Effector memory CD4-positive, alpha-beta T cell (primary cell): ENCODE results near the gene RXRA.

Experiments
- DNase-seq, 3 donors: peaks; one replicate each; pipeline ENCODE4 v3.0.0-alpha.2; 2020
- H3K27ac ChIP-seq: 2 replicates; pipeline ENCODE4 v1.7.0; 2013; ENCODE audit warnings: mild to moderate bottlenecking, low read length, moderate library complexity; ENCODE audit not compliant: insufficient read depth, poor library complexity, severe bottlenecking
- H3K27me3 ChIP-seq: replicated peaks from 2 replicates; pipeline ENCODE4 v1.7.0; 2013; ENCODE audit warnings: mild to moderate bottlenecking, low read length; ENCODE audit not compliant: insufficient read depth, control insufficient read depth, poor library complexity, severe bottlenecking
- H3K36me3 ChIP-seq: 2 replicates; pipeline ENCODE4 v1.7.0; 2013; ENCODE audit warnings: mild to moderate bottlenecking, low read length, moderate library complexity; ENCODE audit not compliant: control insufficient read depth, insufficient read depth
- H3K4me1 ChIP-seq: 2 replicates; pipeline ENCODE4 v1.7.0; 2013; ENCODE audit warnings: low read length, mild to moderate bottlenecking; ENCODE audit not compliant: control insufficient read depth, insufficient read depth, poor library complexity, severe bottlenecking
- H3K4me3 ChIP-seq: 2 replicates; pipeline ENCODE4 v1.7.0; 2013; ENCODE audit warnings: low read length, low read depth, mild to moderate bottlenecking; ENCODE audit not compliant: insufficient read depth, poor library complexity, severe bottlenecking
- H3K9me3 ChIP-seq: 2 replicates; pipeline ENCODE4 v1.7.0; 2013; ENCODE audit warnings: mild to moderate bottlenecking, low read length, moderate library complexity; ENCODE audit not compliant: control insufficient read depth

Gene RXRA

GRCh38 chr9:134344068-134344799, 18.0 kb downstream of the RXRA start:
- Histone ChIP-seq H3K4me3 (no peak overlapping the region), H3K36me3 (no peaks in the 10 kb centered on the region), H3K27me3 (no peaks in the 10 kb centered on the region), H3K9me3 (no peaks in the 10 kb centered on the region), H3K27ac (no peak overlapping the region), H3K4me1 (no peaks in the 10 kb centered on the region)
- no peak for DNase-seq

DNA sequence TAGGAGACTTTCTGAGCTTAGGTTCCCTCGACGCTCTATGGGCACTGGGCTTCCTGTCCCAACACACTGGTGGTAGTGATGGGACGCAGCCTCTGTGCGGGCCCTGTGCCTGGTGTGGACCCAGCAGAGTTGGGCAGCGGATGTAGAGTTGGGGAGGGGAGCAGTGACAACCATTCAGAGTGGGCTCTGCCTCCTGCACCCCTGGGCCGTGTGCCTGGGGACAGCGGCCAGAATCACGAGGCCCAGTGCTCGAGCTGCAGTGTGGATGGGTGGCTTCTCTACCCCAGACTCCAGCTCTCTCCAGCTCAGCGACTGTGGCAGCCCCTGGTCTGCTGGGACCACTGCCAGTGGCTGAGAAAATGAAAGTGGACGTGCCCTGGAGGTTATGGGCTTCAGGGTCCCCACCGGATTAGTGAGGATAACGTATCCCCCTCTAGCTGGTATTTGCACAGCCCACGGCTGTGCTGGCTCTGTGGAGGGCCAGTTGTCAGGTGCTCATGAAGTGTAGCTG, 18.6 kb downstream of the RXRA start:
- Histone ChIP-seq H3K4me1 (no peaks in the 10 kb centered on the region), H3K27ac (no peak overlapping the region), H3K4me3 (no peak overlapping the region), H3K9me3 (no peaks in the 10 kb centered on the region), H3K27me3 (no peaks in the 10 kb centered on the region), H3K36me3 (no peaks in the 10 kb centered on the region)
- no peak for DNase-seq

GRCh38 chr9:134345737-134346136, 19.5 kb downstream of the RXRA start:
- no peak overlapping the region for H3K27ac ChIP-seq
- H3K9me3 ChIP-seq, result no peaks in the 10 kb centered on the region
- no peak for DNase-seq
- no peak overlapping the region for H3K4me3 ChIP-seq
- no peaks in the 10 kb centered on the region for H3K27me3 ChIP-seq
- H3K4me1 ChIP-seq, result no peaks in the 10 kb centered on the region
- H3K36me3 ChIP-seq, result no peaks in the 10 kb centered on the region

- H3K4me1 ChIP-seq, result no peaks in the 10 kb centered on the region
- H3K4me3 ChIP-seq, result no peak overlapping the region
Observed at GRCh38 chr9:134346151-134346550, 19.9 kb downstream of the RXRA start.

GRCh38 chr9:134346840-134347583, 20.8 kb downstream of the RXRA start:
- Histone ChIP-seq H3K27ac (no peak overlapping the region), H3K27me3 (no peaks in the 10 kb centered on the region), H3K4me3 (no peak overlapping the region), H3K9me3 (no peaks in the 10 kb centered on the region), H3K4me1 (no peaks in the 10 kb centered on the region), H3K36me3 (no peaks in the 10 kb centered on the region)
- no peak for DNase-seq

More at GRCh38 chr9:134346151-134346550, 19.9 kb downstream of the RXRA start:
- H3K36me3 ChIP-seq, result no peaks in the 10 kb centered on the region
- H3K27ac ChIP-seq, result no peak overlapping the region
- no peaks in the 10 kb centered on the region for H3K9me3 ChIP-seq
- H3K27me3 ChIP-seq, result no peaks in the 10 kb centered on the region
- no peak for DNase-seq

DNA sequence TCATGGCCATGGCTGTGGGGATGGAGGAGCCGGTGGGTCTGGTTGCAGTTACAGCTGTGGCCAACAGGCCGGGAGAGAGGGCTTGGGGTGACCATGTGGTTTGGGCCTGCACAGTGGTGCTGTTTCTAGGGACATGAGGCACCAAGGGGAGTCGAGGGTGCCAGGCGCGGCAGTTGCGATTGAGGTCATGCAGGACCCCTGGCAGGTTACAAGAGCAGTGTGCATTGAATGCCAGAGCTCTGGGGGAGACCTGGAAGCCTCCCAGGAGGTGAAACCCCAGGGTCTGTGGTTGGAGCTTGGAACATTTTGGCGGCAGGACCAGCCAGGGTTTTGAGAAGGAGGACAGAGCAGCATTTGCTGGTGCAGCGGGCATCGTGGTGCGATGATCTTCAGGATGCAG, 21.7 kb downstream of the RXRA start:
- no peak for DNase-seq
- no peaks in the 10 kb centered on the region for H3K4me1 ChIP-seq
- no peaks in the 10 kb centered on the region for H3K9me3 ChIP-seq
- no peaks in the 10 kb centered on the region for H3K36me3 ChIP-seq
- no peak overlapping the region for H3K4me3 ChIP-seq
- H3K27me3 ChIP-seq, result no peaks in the 10 kb centered on the region
- no peak overlapping the region for H3K27ac ChIP-seq

DNA sequence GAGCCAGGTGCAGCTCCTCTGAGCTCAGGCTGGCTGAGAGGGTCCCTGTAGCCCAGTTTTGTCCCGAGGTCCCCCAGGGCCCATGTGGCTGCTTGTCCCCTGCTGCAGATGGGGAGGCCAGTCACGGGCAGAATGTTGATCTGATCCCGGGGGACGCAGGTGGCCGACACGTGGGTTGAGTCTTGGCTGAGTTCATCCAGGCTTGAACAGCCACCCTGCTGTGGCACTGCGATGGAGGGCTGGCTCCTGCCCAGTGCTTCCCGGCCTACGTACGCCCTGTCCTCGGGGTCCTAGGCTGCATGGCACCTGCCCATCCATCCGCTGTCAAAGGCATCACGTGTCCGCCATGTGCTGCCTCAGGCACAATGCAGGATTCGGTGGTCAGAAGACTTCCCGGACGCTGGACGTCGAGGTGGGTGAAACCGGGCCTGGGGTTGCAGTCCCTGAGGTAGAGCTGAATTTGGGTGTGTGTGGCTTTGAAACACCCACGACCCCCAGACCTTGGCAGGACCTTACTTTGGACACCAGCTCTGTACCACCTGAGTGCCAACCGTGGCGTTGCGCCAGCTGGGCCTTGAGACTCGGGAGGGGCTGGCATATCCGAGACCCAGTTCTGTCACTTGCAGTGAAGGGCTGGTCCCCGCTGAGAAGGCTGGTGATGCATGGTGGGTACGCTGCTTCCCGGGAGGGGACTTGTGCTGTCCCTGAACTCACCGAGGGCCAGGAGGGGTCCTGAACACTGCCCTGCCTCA, 22.3 kb downstream of the RXRA start:
- Histone ChIP-seq H3K27ac (no peak overlapping the region), H3K27me3 (no peaks in the 10 kb centered on the region), H3K36me3 (no peaks in the 10 kb centered on the region), H3K9me3 (no peaks in the 10 kb centered on the region), H3K4me3 (no peak overlapping the region), H3K4me1 (no peaks in the 10 kb centered on the region)
- DNase-seq, result no peak

DNA sequence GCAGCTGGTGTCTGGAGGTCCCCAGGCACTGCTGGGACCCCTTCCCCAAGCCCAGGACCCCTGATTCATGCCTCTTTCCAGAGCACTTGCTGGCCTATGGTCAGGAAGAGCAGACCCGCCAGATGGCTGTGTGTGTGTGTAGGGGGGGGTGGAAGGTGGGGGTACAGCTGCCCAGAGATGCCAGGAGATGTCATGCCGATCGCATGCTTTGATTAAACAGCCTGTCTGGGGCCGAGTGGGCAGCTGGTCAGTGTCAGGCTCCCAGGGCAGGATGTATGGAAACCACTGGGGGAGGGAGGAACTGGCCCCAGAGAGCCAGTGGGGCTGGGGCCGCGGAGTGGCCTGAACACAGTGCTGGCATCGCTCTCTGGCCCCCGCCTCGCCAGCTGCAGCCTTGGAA, 23.7 kb downstream of the RXRA start:
- Histone ChIP-seq H3K36me3 (no peaks in the 10 kb centered on the region), H3K27ac (no peak overlapping the region), H3K4me3 (no peak overlapping the region), H3K27me3 (no peaks in the 10 kb centered on the region), H3K4me1 (no peaks in the 10 kb centered on the region), H3K9me3 (no peaks in the 10 kb centered on the region)
- DNase-seq, result no peak

DNA sequence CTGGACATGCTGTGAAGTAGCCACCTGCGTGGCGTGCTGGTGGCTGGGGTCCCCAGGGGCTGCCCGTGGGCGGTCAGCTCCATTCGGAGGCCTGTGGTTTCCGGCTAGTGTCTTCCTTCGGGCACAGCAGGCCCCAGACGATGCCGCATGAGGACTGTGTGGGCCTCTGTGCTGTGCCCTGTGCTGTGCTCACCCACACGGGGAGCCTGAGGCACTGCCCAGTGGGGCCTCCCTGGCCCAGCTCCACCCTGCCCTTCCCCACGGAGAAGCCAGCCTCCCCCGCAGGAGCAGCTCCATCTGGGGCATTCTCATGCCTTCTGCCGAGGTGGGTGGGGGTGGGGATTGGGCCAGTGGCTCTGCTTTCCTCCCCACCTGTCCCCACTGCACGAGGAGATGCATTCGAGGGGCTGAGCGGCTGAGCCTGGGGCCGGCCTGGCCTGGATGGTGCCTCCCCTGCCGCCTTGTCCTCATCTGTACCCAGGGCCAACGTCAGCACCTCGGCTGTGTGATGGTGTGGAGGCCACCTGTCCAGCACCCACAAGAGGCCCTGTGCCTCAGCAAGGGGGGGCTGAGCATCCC, 24.2 kb downstream of the RXRA start:
- no peaks in the 10 kb centered on the region for H3K27me3 ChIP-seq
- no peak overlapping the region for H3K4me3 ChIP-seq
- no peaks in the 10 kb centered on the region for H3K4me1 ChIP-seq
- H3K9me3 ChIP-seq, result no peaks in the 10 kb centered on the region
- no peaks in the 10 kb centered on the region for H3K36me3 ChIP-seq
- DNase-seq, result no peak
- H3K27ac ChIP-seq, result no peak overlapping the region
